Common myeloid progenitor, CD34-positive (primary cell): ENCODE data around the gene RFPL1.
"Not testable (repeated sequence)": the region's sequence is repeated elsewhere in the genome, so short reads cannot be mapped to it uniquely, and the experiment has no call there.

Experiments used
- CTCF ChIA-PET: fragments of 350-600 bp; sonication (Branson Sonifier 250); formaldehyde crosslinking; loops from one replicate; lab custom pipeline; 2021; ENCODE audit warnings: antibody characterized with exemption; lab: Charles Lee
- POLR2A ChIA-PET: fragments of 350-600 bp; sonication (Branson Sonifier 250); formaldehyde crosslinking; loops from one replicate; lab custom pipeline; 2021; ENCODE audit warnings: antibody characterized with exemption; lab: Charles Lee
- DNase-seq, 3 donors: peaks; one replicate each; pipeline versions ENCODE4 v3.0.0 to v3.0.0-alpha.2; 2013
- H3K27ac ChIP-seq, 2 experiments: 1 replicate in 1 of 2; 2 replicates in 1 of 2; pipeline ENCODE4 v1.7.0; 2013; ENCODE audit warnings: inconsistent platforms in 2 of 2, low read length in 2 of 2, mild to moderate bottlenecking in 2 of 2, low read depth in 1 of 2, moderate library complexity in 1 of 2; ENCODE audit not compliant: severe bottlenecking in 2 of 2, insufficient read depth in 1 of 2, poor library complexity in 1 of 2
- H3K27me3 ChIP-seq, 5 experiments: replicated peaks in 2 of 5; 1 replicate in 3 of 5; 2 replicates in 2 of 5; pipeline versions ENCODE4 v1.6.1 to v1.7.0; 2013; ENCODE audit warnings: low read length in 4 of 5, mild to moderate bottlenecking in 2 of 5, moderate library complexity in 2 of 5, inconsistent platforms in 1 of 5; ENCODE audit not compliant: insufficient read depth in 5 of 5, control insufficient read depth in 4 of 5
- H3K36me3 ChIP-seq, 4 experiments: 1 replicate in 2 of 4; 2 replicates in 2 of 4; pipeline versions ENCODE4 v1.6.1 to v1.7.0; 2013; ENCODE audit warnings: low read length in 3 of 4, control low read depth in 1 of 4, mild to moderate bottlenecking in 1 of 4; ENCODE audit not compliant: control insufficient read depth in 4 of 4, insufficient read depth in 4 of 4
- H3K4me1 ChIP-seq, 4 experiments: 1 replicate in 3 of 4; 2 replicates in 1 of 4; pipeline versions ENCODE4 v1.6.1 to v1.7.1; 2013; ENCODE audit warnings: low read length in 3 of 4, mild to moderate bottlenecking in 3 of 4, control low read depth in 1 of 4, inconsistent platforms in 1 of 4, moderate library complexity in 1 of 4; ENCODE audit not compliant: control insufficient read depth in 4 of 4, insufficient read depth in 4 of 4; ENCODE audit errors: control extremely low read depth in 1 of 4
- H3K4me3 ChIP-seq, 7 experiments: 1 replicate in 4 of 7; 2 replicates in 3 of 7; pipeline versions ENCODE4 v1.5.1 to v1.7.0; 2013; ENCODE audit warnings: mild to moderate bottlenecking in 7 of 7, low read length in 6 of 7, moderate library complexity in 6 of 7, inconsistent platforms in 2 of 7, low read depth in 2 of 7, control low read depth in 1 of 7; ENCODE audit not compliant: insufficient read depth in 4 of 7, control insufficient read depth in 1 of 7; ENCODE audit errors: extremely low read depth in 1 of 7
- H3K9me3 ChIP-seq, 5 experiments: 1 replicate in 4 of 5; 2 replicates in 1 of 5; pipeline versions ENCODE4 v1.6.1 to v1.7.1; 2013; ENCODE audit warnings: low read length in 4 of 5, mild to moderate bottlenecking in 2 of 5, inconsistent platforms in 1 of 5, low read depth in 1 of 5, moderate library complexity in 1 of 5; ENCODE audit not compliant: control insufficient read depth in 4 of 5, insufficient read depth in 2 of 5; ENCODE audit errors: control extremely low read depth in 1 of 5
- WGBS: methylation state at CpG from one replicate; pipeline ENCODE4 v1.1.5; 2013; ENCODE audit not compliant: insufficient coverage; 5-methylcytosine and 5-hydroxymethylcytosine counted together

The RFPL1 gene

DNA sequence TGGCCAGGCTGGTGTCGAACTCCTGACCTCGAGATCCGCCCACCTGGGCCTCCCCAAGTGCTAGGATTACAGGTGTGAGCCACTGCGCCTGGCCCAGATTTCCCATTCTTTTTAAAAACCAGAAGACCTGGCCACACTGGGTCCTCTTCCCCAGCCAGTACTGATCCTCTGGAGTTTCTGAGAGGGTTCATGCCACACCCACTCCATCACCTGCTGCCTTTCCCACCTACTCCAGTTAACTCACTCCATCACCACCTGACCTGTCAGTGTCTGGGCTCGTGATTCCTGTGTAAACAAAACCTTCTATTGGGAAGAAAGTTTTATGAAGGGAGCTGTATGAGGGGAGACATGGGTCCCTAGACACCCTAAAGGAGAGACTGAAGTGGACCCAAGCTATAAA lies 19.7 kb upstream of the RFPL1 start:
- 72% methylated on average over 4 of the region's 5 CpGs for WGBS
- DNase-seq, CTCF ChIA-PET: not testable (repeated sequence)

DNA sequence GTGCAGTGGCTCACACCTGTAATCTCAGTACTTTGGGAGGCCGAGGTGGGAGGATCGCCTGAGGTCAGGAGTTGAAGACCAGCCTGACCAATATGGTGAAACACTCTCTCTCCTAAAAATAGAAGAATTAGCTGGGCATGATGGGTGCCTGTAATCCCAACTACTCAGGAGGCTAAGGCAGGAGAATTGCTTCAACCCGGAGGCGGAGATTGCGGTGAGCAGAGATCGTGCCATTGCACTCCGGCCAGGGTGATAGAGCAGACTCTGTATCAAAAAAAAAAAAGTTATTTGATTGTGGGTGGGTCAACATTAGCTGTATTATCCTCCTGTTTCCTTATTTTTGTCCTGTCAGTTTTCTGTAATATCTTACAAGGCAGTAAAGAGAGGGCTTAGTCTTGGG lies 11.9 kb upstream of the RFPL1 start:
- ChIA-PET CTCF (interaction anchor here (1.1 kb wide), 1 partner anchor 25 kb away, joined by 3 read pairs; no protein-coding TSS in a partner anchor), POLR2A (no interaction called here)
- Histone ChIP-seq H3K9me3 (no peaks in the 10 kb centered on the region), H3K4me1 (peaks cover 0 to 14% (median 8%) of the 10 kb centered on the region in 4 experiments), H3K36me3 (no peaks in the 10 kb centered on the region), H3K27me3 (peaks cover 0 to 3% (median 0%) of the 10 kb centered on the region in 5 experiments), H3K27ac (no peak overlapping the region), H3K4me3 (no peak overlapping the region)
- DNase-seq = no peak
- WGBS = 100% methylated on average over 7 of the region's 7 CpGs

More for the DNA sequence above, 19.7 kb upstream of the RFPL1 start:
- H3K4me3 ChIP-seq, H3K27ac ChIP-seq, H3K27me3 ChIP-seq, H3K36me3 ChIP-seq, H3K9me3 ChIP-seq, POLR2A ChIA-PET: not testable (repeated sequence)
- peaks cover 0 to 40% (median 16%) of the 10 kb centered on the region in 4 experiments for H3K4me1 ChIP-seq

DNA sequence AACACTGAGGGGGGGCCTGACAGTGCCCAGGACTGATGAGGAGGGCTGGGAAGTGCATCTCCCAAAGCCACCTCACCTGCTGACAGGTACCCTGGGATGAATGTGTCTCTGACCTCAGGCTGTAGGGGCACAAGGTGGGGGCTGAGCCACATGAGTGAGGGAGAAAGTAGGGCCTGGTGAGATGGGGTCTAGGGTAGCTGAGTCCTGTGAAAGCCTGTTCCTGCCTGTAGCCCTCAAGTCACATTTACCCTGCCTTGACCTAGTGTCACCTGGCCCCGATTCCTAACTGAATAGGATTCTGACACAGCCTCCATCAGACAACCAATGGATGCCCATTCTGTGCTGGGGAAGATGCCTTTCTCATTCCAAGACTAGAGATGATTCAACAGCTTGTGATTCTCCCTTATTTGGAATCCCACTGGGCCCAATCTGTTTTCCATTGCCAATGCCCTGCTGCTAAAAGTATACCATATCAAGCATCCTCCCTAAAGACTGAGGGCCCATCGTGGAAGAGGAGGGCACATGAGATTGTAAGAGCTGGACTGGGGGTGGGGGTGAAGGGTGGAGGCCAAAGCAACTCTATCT lies 11.1 kb upstream of the RFPL1 start:
- no peak overlapping the region for H3K27ac ChIP-seq

DNA sequence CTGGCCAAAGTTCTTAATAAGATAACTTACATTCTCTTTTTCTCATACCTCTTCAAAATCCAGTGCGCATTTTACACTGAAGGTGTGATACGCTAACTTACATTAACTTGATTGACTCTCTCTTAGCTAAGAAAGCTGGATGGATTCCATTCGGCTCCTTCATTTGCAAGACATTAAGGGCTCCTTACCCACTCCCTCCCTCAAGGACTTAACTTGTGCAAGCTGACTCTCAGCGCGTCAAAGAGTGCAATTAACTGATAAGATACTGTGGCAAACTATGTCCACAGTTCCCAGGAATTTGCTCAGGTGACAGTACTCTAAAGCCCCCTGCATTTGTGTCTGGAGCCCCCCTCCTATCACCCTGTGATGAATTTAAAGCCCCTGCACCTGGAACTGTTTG lies 6.4 kb upstream of the RFPL1 start:
- no peaks in the 10 kb centered on the region for H3K36me3 ChIP-seq
- H3K27me3 ChIP-seq = peaks cover 0 to 5% (median 0%) of the 10 kb centered on the region in 5 experiments
- H3K4me1 ChIP-seq = no peaks in the 10 kb centered on the region
- POLR2A ChIA-PET = no interaction called here
- DNase-seq = no peak
- no peak overlapping the region for H3K27ac ChIP-seq
- 86% methylated on average over 5 of the region's 5 CpGs for WGBS
- CTCF ChIA-PET = no interaction called here
- H3K4me3 ChIP-seq = no peak overlapping the region
- H3K9me3 ChIP-seq = no peaks in the 10 kb centered on the region

More for the DNA sequence above, 11.1 kb upstream of the RFPL1 start:
- DNase-seq = no peak
- peaks cover 0 to 3% (median 0%) of the 10 kb centered on the region in 5 experiments for H3K27me3 ChIP-seq
- 100% methylated on average over 1 of the region's 2 CpGs for WGBS
- ChIA-PET CTCF (interaction anchor here (1.1 kb wide), 1 partner anchor 24 kb away, joined by 3 read pairs; no protein-coding TSS in a partner anchor), POLR2A (no interaction called here)
- H3K36me3 ChIP-seq = no peaks in the 10 kb centered on the region
- H3K4me1 ChIP-seq = peaks cover 0 to 8% (median 4%) of the 10 kb centered on the region in 4 experiments
- H3K4me3 ChIP-seq = no peak overlapping the region
- no peaks in the 10 kb centered on the region for H3K9me3 ChIP-seq

DNA sequence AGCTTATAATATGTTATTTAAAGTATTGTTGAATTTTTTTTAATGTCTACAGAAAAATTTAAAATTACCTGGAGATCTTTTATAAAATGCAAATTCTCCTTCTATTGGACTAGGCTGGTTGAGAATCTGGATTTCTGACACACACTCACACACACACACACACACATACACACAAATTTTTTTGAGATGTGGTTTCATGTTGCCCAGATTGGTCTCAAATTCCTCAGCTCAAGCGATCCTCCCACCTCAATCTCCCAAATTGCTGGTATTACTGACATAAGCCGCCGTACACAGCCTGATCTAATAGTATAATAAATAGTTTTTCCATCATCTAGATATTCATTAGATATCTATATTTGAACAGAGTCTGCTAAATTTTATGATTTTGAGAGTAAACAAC lies 4.5 kb upstream of the RFPL1 start:
- CTCF ChIA-PET = no interaction called here
- Histone ChIP-seq H3K27me3 (peaks cover 0 to 2% (median 0%) of the 10 kb centered on the region in 5 experiments), H3K36me3 (no peaks in the 10 kb centered on the region), H3K27ac (no peak overlapping the region), H3K9me3 (no peaks in the 10 kb centered on the region), H3K4me1 (no peaks in the 10 kb centered on the region), H3K4me3 (no peak overlapping the region)
- DNase-seq = no peak
- no CpG with 5 or more reads among the region's 3 CpGs for WGBS
- POLR2A ChIA-PET = no interaction called here

DNA sequence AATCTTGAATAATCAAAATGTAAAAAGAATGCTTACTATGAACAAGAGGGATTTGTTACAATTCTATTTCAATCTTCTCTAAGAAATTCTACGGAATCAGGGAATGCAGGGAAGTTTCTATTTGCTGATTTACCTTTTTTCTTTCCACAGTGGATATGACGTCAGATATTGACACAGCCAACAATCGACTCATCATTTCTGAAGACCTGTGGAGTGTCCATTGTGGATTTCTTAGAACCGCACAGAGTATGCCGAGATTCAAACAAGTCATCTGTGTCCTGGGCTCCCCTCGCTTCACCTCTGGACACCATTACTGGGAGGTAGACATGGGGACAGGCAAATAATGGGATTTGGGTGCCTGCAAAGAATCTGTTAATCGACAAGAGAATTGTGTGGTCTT lies 4.1 kb upstream of the RFPL1 start:
- Histone ChIP-seq H3K4me3 (no peak overlapping the region), H3K4me1 (no peaks in the 10 kb centered on the region), H3K9me3 (no peaks in the 10 kb centered on the region), H3K27me3 (peaks cover 0 to 2% (median 0%) of the 10 kb centered on the region in 5 experiments), H3K36me3 (no peaks in the 10 kb centered on the region), H3K27ac (no peak overlapping the region)
- ChIA-PET CTCF (no interaction called here), POLR2A (no interaction called here)
- DNase-seq = no peak
- 94% methylated on average over 7 of the region's 7 CpGs for WGBS

DNA sequence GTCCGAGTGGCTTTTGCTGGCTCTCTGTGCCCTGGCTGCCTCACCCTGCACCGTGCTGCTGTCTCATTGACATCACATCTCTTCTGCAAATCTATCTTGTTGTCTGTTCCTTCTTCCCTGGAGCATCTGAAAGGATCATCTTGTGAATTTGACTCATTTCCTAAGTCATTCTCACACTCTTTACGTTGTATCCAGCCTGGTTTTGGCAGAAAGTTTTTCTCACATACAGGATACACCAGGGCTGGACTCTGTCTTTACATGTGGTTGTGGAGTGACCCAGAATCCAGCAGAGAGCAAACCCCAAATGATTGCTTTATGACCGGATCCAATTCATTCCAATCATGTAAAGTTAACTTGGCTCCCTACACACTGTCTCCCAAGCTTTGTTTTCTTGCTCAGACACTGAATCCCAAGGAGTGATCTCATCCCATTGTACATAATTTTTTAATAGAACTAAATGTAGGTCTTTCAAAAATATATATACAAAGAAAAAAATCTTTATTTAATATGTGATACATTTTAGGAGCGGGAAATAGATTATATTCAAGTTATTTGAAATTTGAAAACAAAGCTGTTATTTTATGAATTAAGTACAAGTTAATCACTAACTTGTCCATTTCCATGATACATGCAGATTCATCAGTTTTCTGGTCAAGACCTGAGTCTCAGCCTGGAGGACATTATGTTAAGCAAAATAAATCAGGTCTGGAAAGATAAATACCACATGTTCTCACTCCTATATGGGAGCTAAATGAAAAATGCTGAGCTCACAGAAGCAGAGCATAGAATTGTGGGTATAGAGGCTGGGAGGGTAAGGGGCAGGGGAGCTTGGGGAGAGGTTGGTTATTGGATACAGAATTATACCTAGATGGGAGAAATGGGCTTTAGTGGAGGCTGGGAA lies 2.9 kb upstream of the RFPL1 start:
- WGBS = 92% methylated on average over 3 of the region's 5 CpGs
- H3K27ac ChIP-seq = no peak overlapping the region
- H3K4me1 ChIP-seq = no peaks in the 10 kb centered on the region
- H3K27me3 ChIP-seq = peaks cover 0 to 2% (median 0%) of the 10 kb centered on the region in 5 experiments
- ChIA-PET POLR2A (no interaction called here), CTCF (interaction anchor here (1.1 kb wide), 1 partner anchor 14 kb away, joined by 3 read pairs; no protein-coding TSS in a partner anchor)
- H3K9me3 ChIP-seq = no peaks in the 10 kb centered on the region
- H3K4me3 ChIP-seq = no peak overlapping the region
- no peak for DNase-seq
- no peaks in the 10 kb centered on the region for H3K36me3 ChIP-seq
